Liver (tissue), 9 donors: Measurements from ENCODE around the gene FURIN. TPM values are rescaled to one million over a fixed set of nuclear protein-coding genes. Genes with fewer than 3 reads are reported as not detected.
"Not testable (repeated sequence)": the region's sequence is repeated elsewhere in the genome, so short reads cannot be mapped to it uniquely, and the experiment has no call there.

ENCODE experiments used
- DNase-seq: peaks from one replicate; pipeline ENCODE4 v3.0.0-alpha.2; 2017; ENCODE audit warnings: low spot score
- H3K27ac ChIP-seq, 2 donors: one replicate each; pipeline ENCODE4 v1.7.0; 2013; ENCODE audit warnings: inconsistent platforms in 2 of 2, low read length in 2 of 2, control low read depth in 1 of 2, low read depth in 1 of 2, mild to moderate bottlenecking in 1 of 2
- H3K27me3 ChIP-seq, 4 donors: one replicate each; pipeline versions ENCODE4 v1.6.1 to v1.7.0; 2013; ENCODE audit warnings: low read length in 3 of 4, inconsistent platforms in 1 of 4, mild to moderate bottlenecking in 1 of 4, moderate library complexity in 1 of 4; ENCODE audit not compliant: control insufficient read depth in 4 of 4, insufficient read depth in 4 of 4
- H3K36me3 ChIP-seq, 4 donors: one replicate each; pipeline versions ENCODE4 v1.6.1 to v1.7.0; 2013; ENCODE audit warnings: low read length in 3 of 4, mild to moderate bottlenecking in 3 of 4, low read depth in 1 of 4, moderate library complexity in 1 of 4; ENCODE audit not compliant: control insufficient read depth in 4 of 4, insufficient read depth in 3 of 4
- H3K4me1 ChIP-seq, 4 donors: one replicate each; pipeline versions ENCODE4 v1.6.1 to v1.7.0; 2013; ENCODE audit warnings: low read length in 3 of 4, mild to moderate bottlenecking in 3 of 4, moderate library complexity in 1 of 4; ENCODE audit not compliant: control insufficient read depth in 4 of 4, insufficient read depth in 4 of 4
- H3K4me3 ChIP-seq, 3 donors: one replicate each; pipeline versions ENCODE4 v1.6.1 to v1.7.0; 2013; ENCODE audit warnings: low read length in 3 of 3, control low read depth in 1 of 3, low read depth in 1 of 3, mild to moderate bottlenecking in 1 of 3
- H3K9ac ChIP-seq, 2 donors: one replicate each; pipeline ENCODE4 v1.7.0; 2013; ENCODE audit warnings: low read length in 2 of 2, mild to moderate bottlenecking in 2 of 2, moderate library complexity in 2 of 2, control low read depth in 1 of 2, low read depth in 1 of 2
- H3K9me3 ChIP-seq, 4 donors: one replicate each; pipeline versions ENCODE4 v1.6.1 to v1.7.0; 2013; ENCODE audit warnings: low read length in 3 of 4; ENCODE audit not compliant: control insufficient read depth in 4 of 4
- ATF3 ChIP-seq: IDR thresholded peaks from 2 replicates; pipeline ENCODE4 v1.6.1; 2016; ENCODE audit warnings: antibody characterized with exemption
- CTCF ChIP-seq: fragments of 150-350 bp; IDR thresholded peaks from 2 replicates; pipeline ENCODE4 v1.5.1; 2017; ENCODE audit warnings: improper control_type of control experiment, low read depth, low read length; ENCODE audit not compliant: missing input control
- EGR1 ChIP-seq, 2 donors: IDR thresholded peaks; 2 replicates each; pipeline ENCODE4 v1.6.1; 2016 to 2018; ENCODE audit warnings: antibody characterized with exemption in 2 of 2, low read depth in 2 of 2
- FOXA1 ChIP-seq: IDR thresholded peaks from 2 replicates; pipeline ENCODE4 v1.6.1; 2016; ENCODE audit warnings: antibody characterized with exemption
- GABPA ChIP-seq, 2 donors: IDR thresholded peaks in 1 of 2; conservative IDR thresholded peaks in 1 of 2; 2 replicates each; pipeline ENCODE4 v1.6.1; 2016; ENCODE audit warnings: antibody characterized with exemption in 2 of 2, mild to moderate bottlenecking in 1 of 2, moderate library complexity in 1 of 2
- NR2F2 ChIP-seq: IDR thresholded peaks from 2 replicates; pipeline ENCODE4 v1.6.1; 2016; ENCODE audit warnings: antibody characterized with exemption
- RXRA ChIP-seq, 2 donors: IDR thresholded peaks; 2 replicates each; pipeline ENCODE4 v1.6.1; 2017 to 2018; ENCODE audit warnings: antibody characterized with exemption in 2 of 2, mild to moderate bottlenecking in 1 of 2
- SP1 ChIP-seq: IDR thresholded peaks from 2 replicates; pipeline ENCODE4 v1.6.1; 2018; ENCODE audit warnings: antibody characterized with exemption, mild to moderate bottlenecking
- TAF1 ChIP-seq: conservative IDR thresholded peaks from 2 replicates; pipeline ENCODE4 v1.6.1; 2016; ENCODE audit warnings: antibody characterized with exemption, mild to moderate bottlenecking
- YY1 ChIP-seq: IDR thresholded peaks from 2 replicates; pipeline ENCODE4 v1.6.1; 2016; ENCODE audit warnings: antibody characterized with exemption, mild to moderate bottlenecking
- ZBTB33 ChIP-seq: IDR thresholded peaks from 2 replicates; pipeline ENCODE4 v1.6.1; 2016; ENCODE audit warnings: antibody characterized with exemption
- WGBS: extraction: QIAGEN DNeasy Blood & Tissue Kit; methylation state at CpG from one replicate; pipeline ENCODE4 v1.1.7; 2013; 5-methylcytosine and 5-hydroxymethylcytosine counted together
- polyA plus RNA-seq, 2 donors: library from polyadenylated mRNA; stranded (reverse) in 1 of 2; unstranded in 1 of 2; fragments of 200-250 nt in 1 of 2; fragments of >200 nt in 1 of 2; fragmentation: Nextera tagmentation in 1 of 2; extraction: Ambion mirVana in 1 of 2; gene quantifications; one replicate each; pipeline versions ENCODE4 v1.2.1 to v1.2.3, GENCODE V29; 2013 to 2015
- total RNA-seq, 2 donors: library from RNA; depleted of rRNA; stranded (reverse); fragments of >200 nt; gene quantifications; one replicate each; pipeline ENCODE4 v1.2.3, GENCODE V29; 2014
- donor health status: healthy.
- donor health status: healthy.
- donor health status: healthy.
- donor health status: healthy.
- donor health status: healthy.

FURIN gene
- total and polyA plus RNA-seq, 4 donors: 102 to 258 (median 164) TPM

GRCh38 chr15:90893175-90894090 lies 25.0 kb downstream of the FURIN start:
- 95% methylated on average over 33 of the region's 33 CpGs for WGBS
- no peak for DNase-seq

GRCh38 chr15:90895571-90896117 lies 27.3 kb downstream of the FURIN start:
- Histone ChIP-seq H3K9me3 (no peaks in the 10 kb centered on the region), H3K27ac (no peak overlapping the region), H3K9ac (no peak overlapping the region), H3K36me3 (peaks cover 29 to 56% (median 36%) of the 10 kb centered on the region in 4 donors), H3K4me1 (no peaks in the 10 kb centered on the region), H3K4me3 (no peak overlapping the region), H3K27me3 (no peaks in the 10 kb centered on the region)
- no peak for DNase-seq
- no peak for TF ChIP-seq ZBTB33
- TF ChIP-seq CTCF: peak; percentile 3
- WGBS: 78% methylated on average over 10 of the region's 10 CpGs

More at GRCh38 chr15:90893175-90894090, 25.0 kb downstream of the FURIN start:
- Histone ChIP-seq H3K9ac (no peak overlapping the region), H3K4me3 (no peak overlapping the region), H3K9me3 (no peaks in the 10 kb centered on the region), H3K27ac (no peak overlapping the region), H3K4me1 (no peaks in the 10 kb centered on the region), H3K36me3 (peaks cover 29 to 73% (median 41%) of the 10 kb centered on the region in 4 donors), H3K27me3 (no peaks in the 10 kb centered on the region)
- TF ChIP-seq ATF3 (no peak), SP1 (no peak), TAF1 (no peak), YY1 (no peak), GABPA (IDR thresholded peaks at IDR 0.05 in 1 of 2, conservative IDR thresholded peaks at IDR 0.05 in 1 of 2) (no peak), RXRA (IDR thresholded peaks at IDR 0.05) (no peak), FOXA1 (no peak), NR2F2 (no peak), EGR1 (IDR thresholded peaks at IDR 0.05; ENCODE audit: low read depth in 2 of 2) (no peak)

GRCh38 chr15:90897131-90897655 lies 28.8 kb downstream of the FURIN start:
- 93% methylated on average over 14 of the region's 14 CpGs for WGBS
- not testable (repeated sequence) for H3K4me1 ChIP-seq, H3K27me3 ChIP-seq, H3K9me3 ChIP-seq, DNase-seq, H3K9ac ChIP-seq, H3K4me3 ChIP-seq, H3K27ac ChIP-seq
- peaks cover 19 to 41% (median 23%) of the 10 kb centered on the region in 4 donors for H3K36me3 ChIP-seq
